ENCODE measurements around the gene PMEPA1.

Gene PMEPA1

DNA sequence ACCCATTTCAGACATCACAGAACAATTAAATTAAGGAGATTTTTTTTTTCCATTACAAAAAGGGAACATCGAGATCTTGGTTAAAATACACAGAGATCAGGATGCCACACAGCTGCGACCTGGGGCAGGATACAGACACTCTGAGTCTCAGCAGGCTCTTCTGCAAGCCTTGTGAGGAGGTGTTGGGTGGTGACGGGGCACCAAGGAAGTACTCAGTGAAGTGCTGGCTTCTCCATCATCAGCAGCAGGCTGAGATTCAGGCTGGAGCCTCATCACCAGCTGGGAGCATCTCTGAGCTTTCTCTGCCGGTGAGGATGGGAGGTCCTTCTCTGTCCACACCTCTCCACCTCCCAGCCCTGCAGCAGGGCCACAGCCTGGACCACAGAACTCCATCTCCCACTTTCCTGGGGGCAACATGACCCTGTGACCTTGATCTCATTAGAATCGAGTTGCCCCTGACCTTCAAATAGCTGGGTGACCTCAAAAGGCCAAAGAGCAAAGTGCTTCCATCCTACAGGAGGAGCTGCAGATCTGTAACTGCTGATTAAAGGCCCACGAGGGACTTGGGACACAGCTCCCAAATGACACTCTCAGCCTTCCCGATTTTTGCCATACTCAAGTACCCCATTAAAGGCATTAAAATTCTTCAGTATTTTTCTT lies 16.0 kb downstream of the PMEPA1 start:
- no peak for DNase-seq (ENCODE audit: low read depth in 3 of 3)

DNA sequence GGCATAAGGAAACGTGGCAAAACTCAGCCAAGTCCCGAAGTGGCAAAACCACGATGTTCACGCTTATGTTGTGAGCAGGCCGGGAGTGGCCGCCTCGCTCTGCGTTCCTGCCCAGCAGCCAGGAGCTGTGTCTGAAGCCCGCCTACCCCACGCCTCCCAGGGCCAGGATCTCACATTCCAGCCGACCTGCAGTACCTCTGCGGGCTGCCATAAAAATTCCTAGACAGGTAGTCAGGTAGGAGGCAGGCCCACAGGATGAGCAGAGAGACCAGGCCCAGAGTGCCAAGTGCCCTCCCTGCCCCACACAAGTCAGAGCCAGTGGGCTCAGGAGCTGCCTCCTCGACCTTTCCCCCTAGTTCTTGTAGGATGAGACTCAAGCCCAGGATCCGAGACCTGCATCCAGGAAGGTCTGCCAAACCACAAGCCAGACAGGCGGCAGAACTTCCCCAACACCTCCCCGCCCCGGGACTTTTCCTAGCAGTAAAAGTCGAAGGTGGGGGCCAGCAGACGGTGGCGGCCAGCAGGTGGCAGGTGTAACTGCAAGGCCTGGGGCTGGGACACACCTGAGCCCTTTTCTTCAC lies 16.7 kb downstream of the PMEPA1 start:
- DNase-seq (ENCODE audit: low read depth in 3 of 3), result no peak

DNA sequence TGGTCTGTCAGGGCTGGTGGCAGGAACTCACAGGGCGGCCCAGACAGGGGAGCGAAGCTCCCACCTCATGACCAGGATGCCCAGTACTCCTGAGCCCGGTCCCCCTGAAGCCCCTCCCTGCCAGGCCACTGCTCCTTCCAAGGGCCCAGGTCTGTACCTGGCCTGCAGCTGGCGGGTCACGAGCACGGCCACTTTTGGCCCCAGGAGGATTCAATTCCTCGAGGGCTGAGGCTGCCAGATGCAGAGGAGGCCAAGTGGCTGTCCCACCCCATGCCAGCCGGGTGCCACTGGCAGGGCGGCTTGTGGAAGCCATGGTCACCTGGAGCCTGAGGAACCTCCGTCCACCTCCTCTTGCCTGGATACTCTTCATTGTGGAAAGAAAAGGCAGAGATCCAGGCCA lies 17.4 kb downstream of the PMEPA1 start:
- DNase-seq (ENCODE audit: low read depth in 3 of 3), result no peak

DNA sequence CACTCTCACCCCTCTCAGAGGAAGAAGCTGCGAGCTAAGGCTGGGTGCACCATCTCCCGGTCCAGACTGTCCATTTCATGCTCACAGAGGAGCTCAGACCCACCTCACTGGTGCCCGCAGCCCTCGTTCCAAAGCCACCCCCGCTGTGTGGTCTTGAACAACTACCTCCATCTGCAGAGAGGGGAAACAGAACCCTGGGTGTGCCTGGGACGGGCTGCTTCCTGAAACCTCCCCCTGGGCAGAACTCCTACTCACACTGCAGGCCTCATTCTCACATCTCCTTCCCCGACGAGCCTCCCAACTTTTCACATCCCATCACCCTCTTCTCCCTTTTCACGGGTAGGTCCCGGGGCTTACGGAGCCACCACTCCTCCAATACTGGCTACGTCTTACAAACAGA lies 18.1 kb downstream of the PMEPA1 start:
- no peak for DNase-seq (ENCODE audit: low read depth in 3 of 3)

DNA sequence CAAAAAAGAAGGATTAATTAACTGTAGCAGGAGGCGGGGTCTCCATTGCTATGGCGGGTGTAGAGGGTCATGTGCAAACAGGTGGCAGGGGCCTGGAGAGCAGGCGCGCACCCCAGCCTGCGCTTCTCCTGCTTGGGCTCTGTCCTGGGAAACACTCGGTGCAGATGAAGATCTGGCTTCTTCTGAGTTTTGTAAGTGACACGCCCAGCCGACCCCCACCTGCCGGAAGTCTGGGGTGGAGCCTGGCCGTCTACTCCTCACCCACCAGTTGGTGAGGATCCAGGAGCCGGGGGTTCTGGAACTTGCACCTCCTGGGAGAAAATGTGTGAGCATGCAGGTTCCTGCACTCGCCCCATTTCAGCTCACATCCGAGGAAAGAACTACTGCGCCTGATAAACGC lies 19.3 kb downstream of the PMEPA1 start:
- no peak for DNase-seq (ENCODE audit: low read depth in 3 of 3)

DNA sequence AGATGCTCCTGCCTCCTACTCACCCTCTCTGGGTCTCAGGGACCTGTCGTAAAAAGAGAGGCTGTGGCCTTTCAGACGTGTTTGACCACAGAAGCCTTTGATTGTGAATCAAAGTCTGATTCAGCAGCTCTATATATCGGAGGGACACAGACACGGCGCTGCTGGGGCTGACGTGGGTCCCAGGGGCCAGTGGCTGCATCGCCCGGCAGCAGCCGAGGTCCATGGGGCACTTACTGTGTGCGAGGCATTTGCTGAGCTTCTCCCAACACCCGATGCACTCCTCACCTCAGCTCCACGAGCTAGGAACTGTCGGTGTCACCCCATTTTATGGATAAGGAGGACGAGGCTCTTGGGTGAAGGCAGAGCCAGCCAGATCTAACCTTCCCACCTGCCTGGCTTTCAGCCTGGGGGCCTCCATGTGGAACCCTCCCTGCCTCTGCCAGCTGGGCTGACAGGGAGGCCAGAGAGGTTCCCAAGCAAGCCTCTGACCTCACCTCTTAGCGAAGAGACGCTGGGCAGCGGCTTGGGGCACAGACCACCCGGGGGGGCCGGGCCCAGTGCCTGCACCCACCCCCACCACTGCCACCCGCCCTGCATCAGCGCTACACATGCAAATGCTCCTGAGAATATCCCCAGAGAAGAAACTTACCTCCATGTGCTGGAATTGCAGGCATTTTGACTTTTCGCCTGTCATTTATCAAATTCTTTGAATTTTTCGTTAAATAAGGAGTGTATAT lies 19.9 kb downstream of the PMEPA1 start:
- DNase-seq (ENCODE audit: low read depth in 3 of 3), result no peak

DNA sequence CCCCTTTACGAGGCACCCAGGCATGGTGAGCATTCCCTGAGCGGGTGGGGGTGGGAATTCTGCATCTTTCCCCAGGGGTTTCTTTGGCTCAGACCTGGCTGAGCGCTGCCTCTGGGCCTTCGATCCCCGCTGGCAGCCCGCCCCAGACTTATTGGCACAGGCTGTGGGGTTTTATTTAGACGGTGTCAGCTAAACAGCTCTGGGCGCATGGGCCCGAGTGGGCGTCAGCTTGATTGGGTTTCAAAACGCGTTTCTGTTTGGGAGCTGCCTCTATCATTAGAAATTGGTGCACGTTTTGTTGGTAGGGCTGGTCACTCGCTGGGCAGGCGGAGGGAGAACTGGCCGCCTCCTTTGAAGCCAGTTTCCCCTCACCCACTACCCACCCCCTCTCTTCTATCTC lies 21.0 kb downstream of the PMEPA1 start:
- DNase-seq (ENCODE audit: low read depth in 3 of 3), result no peak

DNA sequence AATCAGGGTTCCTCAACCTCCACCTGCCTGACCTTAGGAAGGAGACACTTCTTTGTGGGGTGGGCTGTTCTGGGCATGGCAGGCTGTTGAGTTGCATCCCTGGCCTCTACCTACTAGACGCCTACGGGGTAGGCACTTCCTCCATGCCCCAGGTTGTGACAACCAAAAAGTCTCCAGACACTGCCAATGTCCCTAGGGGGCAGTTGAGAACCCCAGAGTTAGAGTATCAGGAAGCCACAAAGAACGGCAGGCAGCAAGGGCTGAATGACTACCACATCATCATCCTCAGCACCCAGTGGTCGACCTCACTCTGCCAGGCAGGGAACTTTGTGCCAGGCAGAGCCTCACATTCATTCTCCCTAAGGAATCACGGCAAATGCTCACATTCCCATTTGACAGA lies 21.5 kb downstream of the PMEPA1 start:
- DNase-seq (ENCODE audit: low read depth in 3 of 3), result no peak

DNA sequence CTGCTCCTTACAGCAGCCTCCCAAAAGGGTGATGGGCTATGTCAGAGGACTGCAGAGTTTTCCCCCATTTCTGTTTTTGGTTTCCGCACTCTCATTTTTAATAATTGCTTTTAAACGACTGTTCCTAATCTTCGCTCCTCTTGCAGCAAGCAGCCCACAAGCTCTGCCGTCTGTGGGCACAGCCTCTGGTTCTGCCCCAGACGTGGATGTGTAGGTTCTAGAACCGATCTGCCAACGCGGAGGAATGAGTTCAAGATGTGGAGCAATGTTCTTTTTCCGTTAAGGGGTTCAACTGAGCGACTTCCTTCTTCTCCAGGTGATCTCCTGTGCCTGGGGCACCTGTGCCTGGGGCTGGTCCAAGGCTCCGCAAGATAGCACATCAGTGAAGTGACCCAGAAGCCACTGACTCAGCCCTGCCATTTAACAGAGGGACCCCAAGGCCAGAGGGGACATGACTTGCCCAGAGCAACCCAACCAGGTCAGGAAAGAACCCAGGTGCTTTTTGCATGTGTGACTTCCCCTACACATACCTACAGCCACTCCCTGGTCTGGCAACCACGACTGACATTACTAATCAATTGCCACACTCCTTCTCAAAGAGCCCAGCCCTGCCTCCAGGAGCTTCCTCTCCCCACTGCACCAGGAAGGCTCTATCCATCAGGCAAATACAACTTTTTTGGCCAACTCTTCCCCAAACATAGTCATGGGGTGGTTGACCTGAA lies 22.7 kb downstream of the PMEPA1 start:
- no peak for DNase-seq (ENCODE audit: low read depth in 3 of 3)

DNA sequence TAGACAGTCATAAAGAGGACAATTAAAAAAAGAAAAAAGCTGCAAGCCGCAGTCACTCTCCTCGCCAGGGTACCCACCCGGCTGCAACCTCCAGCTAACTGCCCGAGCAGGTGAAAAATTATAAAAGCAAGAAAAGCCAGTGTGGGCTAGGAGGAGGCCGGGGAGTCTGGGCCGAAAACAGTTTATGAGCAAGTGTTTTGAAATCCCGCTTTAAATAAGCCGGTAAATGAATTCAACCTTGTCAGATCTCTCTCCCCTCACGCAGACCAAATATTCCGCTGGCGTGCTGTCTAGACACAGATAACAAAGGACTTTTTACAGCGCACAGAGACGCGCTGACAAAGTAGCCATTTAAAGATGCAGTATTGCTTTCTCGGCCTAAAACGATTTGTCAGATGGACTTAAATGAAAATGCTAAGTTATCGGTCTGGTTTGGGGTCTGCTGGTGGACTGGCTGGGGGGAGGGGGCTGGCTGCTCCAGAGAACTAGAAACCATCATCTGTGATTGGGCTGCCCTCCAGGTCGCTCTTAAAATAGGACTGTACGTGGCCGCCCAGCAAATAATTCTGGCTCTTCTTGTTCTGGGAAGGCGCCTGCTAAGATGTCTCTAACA lies 24.6 kb downstream of the PMEPA1 start:
- DNase-seq (ENCODE audit: low read depth in 3 of 3), result no peak

DNA sequence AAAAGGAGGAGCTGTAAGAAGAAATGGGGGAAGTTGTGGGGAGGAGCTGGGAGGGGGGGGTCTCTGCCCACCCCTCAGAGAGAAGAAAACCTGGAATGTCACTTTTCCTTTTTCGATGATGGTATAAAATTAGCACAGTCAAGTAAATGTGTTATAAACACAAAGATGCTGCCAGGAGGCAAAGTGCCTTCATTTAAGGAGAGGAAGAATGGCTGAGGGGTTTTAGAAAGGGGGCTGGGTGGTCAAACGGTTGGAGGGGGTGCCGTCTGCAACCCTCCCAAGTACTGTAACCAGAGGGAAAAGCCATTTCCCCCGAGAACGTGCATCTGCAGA lies 25.0 kb downstream of the PMEPA1 start:
- DNase-seq (ENCODE audit: low read depth in 3 of 3), result no peak

DNA sequence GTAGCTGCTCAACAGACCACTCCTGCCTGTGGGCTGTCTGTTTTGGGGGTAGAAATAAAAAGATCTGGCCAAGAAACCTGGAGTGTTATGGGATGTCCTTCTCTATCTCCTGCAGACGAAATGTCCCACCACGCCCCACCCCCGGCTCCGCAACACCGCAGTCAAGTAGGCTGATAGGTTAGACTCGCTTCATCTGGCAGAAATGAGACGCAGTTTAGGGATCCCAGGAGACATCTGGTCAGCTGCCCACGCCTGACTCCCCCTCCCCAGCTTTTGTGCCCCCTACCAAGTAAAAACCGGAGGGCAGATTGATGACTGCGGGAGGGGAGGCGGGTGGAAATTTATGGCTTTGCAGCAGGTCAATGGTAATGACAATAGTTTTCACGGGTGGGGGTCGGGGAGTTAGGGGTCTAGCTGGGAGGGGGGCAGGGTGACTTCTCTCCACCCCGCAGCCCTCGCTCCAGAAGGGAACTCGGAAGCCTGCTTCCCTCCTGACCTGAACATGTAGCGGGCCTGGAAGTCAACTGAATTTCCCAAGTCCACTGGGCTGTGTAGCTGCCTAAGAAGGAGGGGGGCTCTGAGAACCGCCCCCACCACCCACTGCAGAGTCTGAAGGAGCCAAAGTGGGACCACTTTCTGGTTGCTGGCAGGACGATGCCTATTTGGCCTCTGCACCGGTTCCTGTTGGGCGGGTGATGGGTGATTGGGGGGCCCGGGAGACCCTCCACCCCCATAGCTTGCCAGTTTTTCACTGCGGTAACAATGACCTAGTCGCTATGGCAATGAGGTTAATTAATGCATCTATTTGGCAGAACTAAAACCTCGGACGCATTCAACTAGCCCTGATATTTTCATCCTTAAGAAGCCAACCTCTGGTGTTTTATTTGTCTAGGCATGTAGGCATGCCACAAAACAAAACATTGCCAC lies 25.7 kb downstream of the PMEPA1 start:
- DNase-seq (ENCODE audit: low read depth in 3 of 3), result no peak

DNA sequence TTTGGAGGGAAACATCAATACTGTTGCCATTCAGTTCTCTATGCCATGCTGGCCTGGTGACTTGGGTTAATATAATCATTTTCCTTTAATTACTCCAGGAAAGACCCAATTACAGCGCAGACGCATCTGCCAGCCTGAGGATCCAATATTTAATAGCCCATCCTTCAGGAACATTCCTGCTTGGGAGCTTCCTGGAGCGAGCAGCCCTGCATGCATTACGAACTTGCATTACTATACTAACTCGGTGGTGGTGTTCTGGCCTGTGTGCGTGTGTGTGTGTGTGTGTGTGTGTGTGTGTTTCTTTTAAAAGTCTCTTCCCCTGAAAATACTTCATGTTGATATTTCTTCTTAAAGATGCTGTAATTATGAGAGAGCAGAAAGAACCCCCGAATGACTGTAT lies 26.5 kb downstream of the PMEPA1 start:
- DNase-seq (ENCODE audit: low read depth in 3 of 3), result no peak

DNA sequence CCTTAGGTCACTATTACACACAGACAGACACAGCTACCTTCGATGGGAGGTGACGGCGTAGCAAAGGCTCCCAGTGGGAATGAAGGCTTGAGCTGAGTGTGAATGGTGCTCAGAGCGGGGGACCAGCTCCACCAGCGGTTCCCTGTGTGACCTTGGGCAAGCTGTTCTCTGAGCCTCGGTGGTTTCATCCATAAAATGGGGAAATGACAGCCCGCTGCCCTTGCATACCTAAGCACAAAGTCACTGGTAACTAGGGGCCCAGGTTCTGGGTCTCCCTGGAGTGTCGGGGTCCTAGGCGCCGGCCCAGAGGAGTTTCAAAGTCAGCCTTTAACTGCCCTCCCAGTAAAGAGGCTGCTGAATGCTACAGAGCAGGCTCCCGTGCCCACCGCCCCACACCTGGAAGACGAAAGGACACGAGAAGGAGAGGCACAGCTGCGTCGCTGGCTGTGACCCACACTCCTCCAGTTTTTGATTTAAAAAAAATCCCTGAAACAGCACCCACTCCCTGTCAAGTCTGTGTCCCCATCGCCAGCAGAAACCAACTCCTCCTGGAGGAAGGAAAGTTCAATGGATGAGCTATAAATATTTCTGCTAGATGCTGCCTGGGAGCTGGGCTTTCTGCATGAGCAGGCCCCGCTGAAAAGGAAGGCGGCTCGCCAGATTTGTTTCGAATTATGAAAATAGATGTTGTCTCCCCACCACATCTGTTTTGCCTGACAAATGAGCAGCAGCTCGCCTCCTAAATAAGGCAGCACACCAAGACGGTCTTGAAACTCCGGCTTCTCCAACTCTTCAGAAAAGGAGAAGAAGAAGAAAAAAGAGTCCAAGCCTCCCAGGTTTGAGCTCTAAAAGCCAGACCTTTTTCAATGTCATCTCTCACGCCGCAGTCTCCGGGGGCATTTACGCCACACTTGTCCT lies 27.4 kb downstream of the PMEPA1 start:
- no peak for DNase-seq (ENCODE audit: low read depth in 3 of 3)

DNA sequence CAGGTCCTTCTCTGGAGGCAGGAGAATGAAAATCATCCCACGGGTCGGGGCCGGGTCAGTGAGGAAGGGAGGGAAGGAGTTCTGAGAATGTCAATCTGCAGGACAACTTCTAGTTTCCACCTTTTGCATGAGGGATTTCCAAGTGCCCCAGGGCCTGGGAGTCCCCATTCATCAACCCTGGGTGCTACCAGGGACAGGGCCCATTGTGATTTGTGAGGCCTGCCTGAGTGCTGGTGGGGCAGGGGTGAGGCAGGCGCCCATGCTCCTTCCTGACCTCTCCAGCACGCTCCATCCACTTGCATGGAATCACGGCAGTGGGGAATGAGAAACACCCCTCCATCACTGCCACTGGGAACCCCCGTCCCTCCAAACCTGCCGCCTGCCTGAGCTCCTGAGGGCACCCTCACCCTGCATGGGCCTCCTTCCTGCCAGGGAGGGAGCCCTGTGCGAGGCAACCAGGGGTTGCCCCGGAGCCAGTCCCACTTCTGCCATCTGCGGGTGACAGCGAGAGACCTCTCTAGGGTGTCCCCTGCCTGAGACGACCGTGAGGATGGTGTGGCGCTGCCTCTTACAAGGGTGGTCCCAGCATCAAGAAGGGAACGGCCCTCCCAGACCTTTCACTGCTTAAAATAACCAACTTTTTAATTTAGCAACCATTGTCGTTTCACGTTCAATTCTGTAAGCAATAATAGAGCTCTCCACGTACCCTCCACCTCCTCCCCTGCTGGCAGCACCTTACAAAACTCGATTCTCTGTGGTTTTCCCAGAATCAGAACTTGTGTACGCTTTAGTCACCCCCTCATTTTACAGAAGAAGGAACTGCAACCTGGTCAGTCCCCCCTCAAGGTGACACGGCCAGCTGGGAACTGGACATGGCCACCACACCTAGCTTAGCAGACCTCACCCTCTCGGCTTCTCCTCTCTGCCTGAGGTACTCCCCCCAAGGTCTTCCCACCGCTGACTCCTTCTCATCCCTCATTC lies 28.6 kb downstream of the PMEPA1 start:
- no peak for DNase-seq (ENCODE audit: low read depth in 3 of 3)

DNA sequence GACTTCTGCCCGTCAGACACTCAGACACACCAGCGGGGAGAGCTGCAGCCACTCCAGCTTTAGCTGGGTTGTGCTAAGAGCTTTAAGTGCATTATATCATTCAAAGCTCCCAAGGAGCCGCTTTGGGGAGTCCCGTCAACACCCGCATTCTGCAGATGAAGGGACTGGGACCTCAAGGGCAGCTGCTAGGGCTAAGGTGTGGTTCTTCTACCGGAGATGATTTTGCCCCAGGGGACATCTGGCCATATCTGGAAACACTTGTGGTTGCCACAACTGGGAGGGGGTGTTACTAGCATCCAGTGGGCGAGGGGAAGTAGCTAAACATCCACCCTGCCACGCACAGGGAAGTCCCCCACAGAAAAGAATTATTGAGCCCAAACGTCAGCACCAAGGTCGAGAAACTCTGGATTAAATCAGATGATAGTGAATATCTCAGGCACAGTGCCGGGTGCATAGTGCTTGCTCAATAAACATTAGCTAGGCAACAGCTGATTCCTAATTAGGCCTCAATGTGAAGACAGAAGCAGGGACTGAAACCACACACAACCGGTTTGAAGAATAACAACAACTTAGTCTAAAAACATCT lies 29.6 kb downstream of the PMEPA1 start:
- no peak for DNase-seq (ENCODE audit: low read depth in 3 of 3)

DNA sequence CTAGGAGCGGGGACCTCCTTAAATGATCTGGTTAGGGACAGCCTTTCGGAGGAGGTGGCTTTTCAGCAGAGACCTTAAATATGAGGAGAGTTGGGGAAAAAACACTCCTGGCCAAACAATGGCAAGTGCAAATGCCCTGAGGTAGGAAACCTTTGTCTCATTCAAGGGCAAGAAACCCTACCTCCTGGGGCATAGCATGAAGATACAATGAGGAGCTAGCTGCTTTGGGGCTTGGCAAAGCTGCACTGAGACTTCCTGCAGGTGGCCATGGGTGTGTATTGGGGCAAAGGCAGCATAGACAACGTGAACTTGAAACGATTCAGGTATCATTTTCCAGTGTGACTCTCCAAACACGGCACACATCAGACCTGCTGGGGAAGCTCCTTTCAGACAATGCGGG lies 30.7 kb downstream of the PMEPA1 start:
- DNase-seq (ENCODE audit: low read depth in 3 of 3), result no peak

DNA sequence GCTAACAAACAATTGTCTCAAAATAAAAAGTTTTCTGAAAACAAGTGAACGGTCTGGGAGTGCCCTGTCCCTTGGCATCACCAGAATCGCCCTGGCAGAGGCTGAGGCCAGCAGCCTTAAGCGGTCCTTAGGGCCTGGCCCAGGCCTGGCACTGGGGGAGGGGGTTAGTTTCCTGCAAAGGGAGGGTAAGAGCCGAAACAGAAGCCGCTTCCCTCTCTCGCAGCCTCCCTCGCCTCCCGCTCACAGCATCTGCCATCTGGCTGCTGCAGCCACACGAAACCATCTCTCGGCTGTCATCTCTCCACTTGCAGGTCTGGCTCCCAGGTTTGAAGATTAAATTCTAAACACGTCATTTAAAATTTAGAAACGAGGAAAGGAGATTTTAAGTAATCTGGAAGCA lies 31.5 kb downstream of the PMEPA1 start:
- no peak for DNase-seq (ENCODE audit: low read depth in 3 of 3)

DNA sequence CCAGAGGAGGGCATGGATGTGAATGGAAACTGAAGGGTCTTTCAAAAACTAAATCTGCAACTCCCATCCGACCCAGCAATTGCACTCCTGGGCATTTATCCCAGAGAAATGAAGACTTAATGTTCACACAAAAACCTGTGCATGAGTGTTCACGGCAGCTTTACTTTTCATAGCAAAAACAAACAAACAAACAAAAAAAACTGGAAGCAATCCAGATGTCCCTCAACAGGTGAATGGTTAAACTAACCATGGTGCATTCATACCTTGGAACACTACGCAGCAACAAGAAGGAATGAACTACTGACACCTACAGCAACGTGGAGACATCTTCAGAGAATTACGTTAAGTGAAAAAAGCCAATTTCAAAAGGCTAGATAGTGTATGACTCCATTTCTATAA lies 32.2 kb downstream of the PMEPA1 start:
- no peak for DNase-seq (ENCODE audit: low read depth in 3 of 3)
